ENCODE data around the gene PCID2.

Gene PCID2

GRCh38 chr13:113183450-113184129 lies 24.9 kb downstream of the PCID2 start:
- peaks cover 89% of the 10 kb centered on the region for H3K36me3 ChIP-seq (ENCODE audit: insufficient read depth, low read depth, low read length)

GRCh38 chr13:113182046-113182445 lies 26.4 kb downstream of the PCID2 start:
- H3K27ac ChIP-seq (ENCODE audit: low read length), result no peak overlapping the region
- H3K36me3 ChIP-seq (ENCODE audit: insufficient read depth, low read depth, low read length), result peaks cover 89% of the 10 kb centered on the region
- no peaks in the 10 kb centered on the region for H3K9me3 ChIP-seq (ENCODE audit: insufficient read depth, low read depth, low read length)

More at GRCh38 chr13:113183450-113184129, 24.9 kb downstream of the PCID2 start:
- H3K4me3 ChIP-seq (ENCODE audit: low read length), result no peak overlapping the region
- peaks cover 10% of the 10 kb centered on the region for H3K4me1 ChIP-seq (ENCODE audit: insufficient read depth, low read length)
- H3K27me3 ChIP-seq (ENCODE audit: insufficient read depth, low read length), result no peaks in the 10 kb centered on the region
- no peaks in the 10 kb centered on the region for H3K9me3 ChIP-seq (ENCODE audit: insufficient read depth, low read depth, low read length)
- no peak overlapping the region for H3K27ac ChIP-seq (ENCODE audit: low read length)
- H3K9ac ChIP-seq (ENCODE audit: low read depth, low read length), result no peak overlapping the region

GRCh38 chr13:113179374-113180230 lies 28.9 kb downstream of the PCID2 start:
- no peaks in the 10 kb centered on the region for H3K9me3 ChIP-seq (ENCODE audit: insufficient read depth, low read depth, low read length)
- H3K36me3 ChIP-seq (ENCODE audit: insufficient read depth, low read depth, low read length), result peaks cover 93% of the 10 kb centered on the region
- no peak overlapping the region for H3K4me3 ChIP-seq (ENCODE audit: low read length)
- H3K9ac ChIP-seq (ENCODE audit: low read depth, low read length), result no peak overlapping the region
- peaks cover 10% of the 10 kb centered on the region for H3K4me1 ChIP-seq (ENCODE audit: insufficient read depth, low read length)
- H3K27ac ChIP-seq (ENCODE audit: low read length), result no peak overlapping the region
- H3K27me3 ChIP-seq (ENCODE audit: insufficient read depth, low read length), result no peaks in the 10 kb centered on the region

More at GRCh38 chr13:113182046-113182445, 26.4 kb downstream of the PCID2 start:
- no peaks in the 10 kb centered on the region for H3K27me3 ChIP-seq (ENCODE audit: insufficient read depth, low read length)
- H3K4me3 ChIP-seq (ENCODE audit: low read length), result no peak overlapping the region
- no peak overlapping the region for H3K9ac ChIP-seq (ENCODE audit: low read depth, low read length)
- H3K4me1 ChIP-seq (ENCODE audit: insufficient read depth, low read length), result peaks cover 10% of the 10 kb centered on the region

- peaks cover 93% of the 10 kb centered on the region for H3K36me3 ChIP-seq (ENCODE audit: insufficient read depth, low read depth, low read length)
- H3K9ac ChIP-seq (ENCODE audit: low read depth, low read length), result 0 out of 2 replicates have a peak overlapping the region, but pooled peaks have one; percentile 28
Observed at GRCh38 chr13:113178896-113179167, 29.6 kb downstream of the PCID2 start.

GRCh38 chr13:113178070-113178895 lies 30.2 kb downstream of the PCID2 start:
- peaks cover 10% of the 10 kb centered on the region for H3K4me1 ChIP-seq (ENCODE audit: insufficient read depth, low read length)
- H3K27ac ChIP-seq (ENCODE audit: low read length), result no peak overlapping the region
- no peaks in the 10 kb centered on the region for H3K9me3 ChIP-seq (ENCODE audit: insufficient read depth, low read depth, low read length)
- H3K36me3 ChIP-seq (ENCODE audit: insufficient read depth, low read depth, low read length), result peaks cover 87% of the 10 kb centered on the region
- no peaks in the 10 kb centered on the region for H3K27me3 ChIP-seq (ENCODE audit: insufficient read depth, low read length)
- H3K9ac ChIP-seq (ENCODE audit: low read depth, low read length), result 0 out of 2 replicates have a peak overlapping the region, but pooled peaks have one; percentile 28
- H3K4me3 ChIP-seq (ENCODE audit: low read length), result no peak overlapping the region

More at GRCh38 chr13:113178896-113179167, 29.6 kb downstream of the PCID2 start:
- Histone ChIP-seq H3K27ac (ENCODE audit: low read length) (no peak overlapping the region), H3K4me1 (ENCODE audit: insufficient read depth, low read length) (peaks cover 10% of the 10 kb centered on the region), H3K27me3 (ENCODE audit: insufficient read depth, low read length) (no peaks in the 10 kb centered on the region), H3K4me3 (ENCODE audit: low read length) (no peak overlapping the region), H3K9me3 (ENCODE audit: insufficient read depth, low read depth, low read length) (no peaks in the 10 kb centered on the region)

- Histone ChIP-seq H3K36me3 (ENCODE audit: insufficient read depth, low read depth, low read length) (peaks cover 89% of the 10 kb centered on the region), H3K9ac (ENCODE audit: low read depth, low read length) (no peak overlapping the region), H3K4me1 (ENCODE audit: insufficient read depth, low read length) (peaks cover 10% of the 10 kb centered on the region), H3K9me3 (ENCODE audit: insufficient read depth, low read depth, low read length) (no peaks in the 10 kb centered on the region), H3K27me3 (ENCODE audit: insufficient read depth, low read length) (no peaks in the 10 kb centered on the region), H3K27ac (ENCODE audit: low read length) (no peak overlapping the region), H3K4me3 (ENCODE audit: low read length) (no peak overlapping the region)
Observed at GRCh38 chr13:113176822-113177221, 31.6 kb downstream of the PCID2 start.

- no peaks in the 10 kb centered on the region for H3K27me3 ChIP-seq (ENCODE audit: insufficient read depth, low read length)
- H3K9me3 ChIP-seq (ENCODE audit: insufficient read depth, low read depth, low read length), result no peaks in the 10 kb centered on the region
- H3K9ac ChIP-seq (ENCODE audit: low read depth, low read length), result no peak overlapping the region
- H3K27ac ChIP-seq (ENCODE audit: low read length), result no peak overlapping the region
- H3K4me3 ChIP-seq (ENCODE audit: low read length), result no peak overlapping the region
- H3K36me3 ChIP-seq (ENCODE audit: insufficient read depth, low read depth, low read length), result peaks cover 89% of the 10 kb centered on the region
- peaks cover 10% of the 10 kb centered on the region for H3K4me1 ChIP-seq (ENCODE audit: insufficient read depth, low read length)
Observed at GRCh38 chr13:113176280-113176679, 32.2 kb downstream of the PCID2 start.

GRCh38 chr13:113172419-113172926 lies 36.0 kb downstream of the PCID2 start:
- peaks cover 82% of the 10 kb centered on the region for H3K36me3 ChIP-seq (ENCODE audit: insufficient read depth, low read depth, low read length)
- no peak overlapping the region for H3K27ac ChIP-seq (ENCODE audit: low read length)
- H3K27me3 ChIP-seq (ENCODE audit: insufficient read depth, low read length), result no peaks in the 10 kb centered on the region
- H3K4me1 ChIP-seq (ENCODE audit: insufficient read depth, low read length), result no peaks in the 10 kb centered on the region
- H3K9me3 ChIP-seq (ENCODE audit: insufficient read depth, low read depth, low read length), result no peaks in the 10 kb centered on the region
- H3K9ac ChIP-seq (ENCODE audit: low read depth, low read length), result no peak overlapping the region
- H3K4me3 ChIP-seq (ENCODE audit: low read length), result no peak overlapping the region

- Histone ChIP-seq H3K36me3 (ENCODE audit: insufficient read depth, low read depth, low read length) (peaks cover 74% of the 10 kb centered on the region), H3K4me1 (ENCODE audit: insufficient read depth, low read length) (no peaks in the 10 kb centered on the region), H3K27ac (ENCODE audit: low read length) (no peak overlapping the region), H3K27me3 (ENCODE audit: insufficient read depth, low read length) (no peaks in the 10 kb centered on the region), H3K4me3 (ENCODE audit: low read length) (no peak overlapping the region), H3K9ac (ENCODE audit: low read depth, low read length) (no peak overlapping the region), H3K9me3 (ENCODE audit: insufficient read depth, low read depth, low read length) (no peaks in the 10 kb centered on the region)
Observed at GRCh38 chr13:113171250-113172125, 37.0 kb downstream of the PCID2 start.

- H3K36me3 ChIP-seq (ENCODE audit: insufficient read depth, low read depth, low read length), result peaks cover 64% of the 10 kb centered on the region
- H3K4me1 ChIP-seq (ENCODE audit: insufficient read depth, low read length), result no peaks in the 10 kb centered on the region
- H3K4me3 ChIP-seq (ENCODE audit: low read length), result no peak overlapping the region
- H3K9me3 ChIP-seq (ENCODE audit: insufficient read depth, low read depth, low read length), result no peaks in the 10 kb centered on the region
- no peak overlapping the region for H3K27ac ChIP-seq (ENCODE audit: low read length)
- no peak overlapping the region for H3K9ac ChIP-seq (ENCODE audit: low read depth, low read length)
- no peaks in the 10 kb centered on the region for H3K27me3 ChIP-seq (ENCODE audit: insufficient read depth, low read length)
Observed at GRCh38 chr13:113170511-113170910, 38.0 kb downstream of the PCID2 start.

All from iPS-20b (cell line).